Cardiac fibroblast (primary cell): ENCODE measurements around the gene SCD5.

ENCODE experiments used
- DNase-seq, 2 donors: peaks; one replicate each; pipeline versions ENCODE4 v3.0.0 to v3.0.0-alpha.2; 2010; ENCODE audit warnings: low read depth in 2 of 2
- H3K4me3 ChIP-seq, 2 donors: replicated peaks in 1 of 2; 1 replicate in 1 of 2; 2 replicates in 1 of 2; pipeline ENCODE4 v1.5.1; 2011; ENCODE audit warnings: low read depth in 2 of 2, low read length in 2 of 2, mild to moderate bottlenecking in 2 of 2, moderate library complexity in 1 of 2
- CTCF ChIP-seq: IDR thresholded peaks from one replicate; pipeline ENCODE4 v1.5.1; 2011; ENCODE audit warnings: low read depth, mild to moderate bottlenecking, low read length, inconsistent platforms

The SCD5 gene

GRCh38 chr4:82618103-82618720 is 180.4 kb downstream of the SCD5 start:
- no peak for TF ChIP-seq CTCF
- peak in 1 of 2 donors; percentile 34 for DNase-seq
- no peak overlapping the region for H3K4me3 ChIP-seq

DNA sequence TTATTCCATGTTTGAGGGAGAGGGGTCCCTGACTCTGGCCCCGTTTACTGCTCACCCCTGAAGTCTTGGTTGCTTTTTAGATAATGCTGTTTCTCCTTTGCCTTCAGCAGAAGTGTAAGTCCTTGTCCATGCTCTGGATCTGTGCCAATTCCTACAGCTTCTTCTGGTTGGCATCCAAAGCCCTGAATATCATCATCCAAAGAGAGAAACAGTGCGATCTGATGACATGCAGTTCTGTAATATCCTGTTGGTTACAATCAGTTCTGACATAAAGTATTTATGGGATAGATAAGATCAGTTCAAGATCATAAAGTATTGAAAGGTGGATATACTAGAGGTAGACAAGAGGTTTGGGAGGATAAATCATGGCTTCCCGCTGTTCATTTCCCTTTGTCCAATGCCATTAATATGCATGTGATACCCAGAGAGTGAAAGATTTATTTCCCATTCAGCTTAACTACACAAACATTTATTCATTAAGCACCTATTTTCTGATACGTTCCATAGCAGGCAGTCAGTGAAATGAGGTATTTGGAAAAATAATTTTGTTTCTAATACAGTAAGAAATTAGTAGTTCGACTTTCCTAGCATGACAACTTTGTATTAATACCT is 183.7 kb downstream of the SCD5 start:
- DNase-seq = peak in 1 of 2 donors; percentile 8
- H3K4me3 ChIP-seq = no peak overlapping the region
- TF ChIP-seq CTCF = no peak

DNA sequence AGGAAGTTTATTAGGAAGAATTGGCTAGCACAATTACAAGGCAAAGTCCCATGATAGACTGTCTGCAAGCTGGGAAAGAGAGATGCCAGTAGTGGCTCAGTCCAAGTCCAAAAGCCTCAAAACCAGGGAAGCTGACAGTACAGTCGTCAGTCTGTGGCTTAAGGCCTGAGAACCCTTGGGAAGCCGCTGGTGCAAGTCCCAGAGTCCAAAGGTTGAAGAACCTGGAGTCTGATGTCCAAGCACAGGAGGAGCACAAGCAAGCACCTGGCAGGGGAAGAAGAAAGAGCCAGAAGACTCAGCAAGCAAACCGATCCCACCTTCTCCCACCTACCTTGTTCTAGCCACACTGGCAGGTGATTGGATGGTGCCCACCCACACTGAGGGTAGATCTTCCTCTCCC is 185.5 kb downstream of the SCD5 start:
- TF ChIP-seq CTCF = no peak
- no peak overlapping the region for H3K4me3 ChIP-seq
- no peak for DNase-seq

DNA sequence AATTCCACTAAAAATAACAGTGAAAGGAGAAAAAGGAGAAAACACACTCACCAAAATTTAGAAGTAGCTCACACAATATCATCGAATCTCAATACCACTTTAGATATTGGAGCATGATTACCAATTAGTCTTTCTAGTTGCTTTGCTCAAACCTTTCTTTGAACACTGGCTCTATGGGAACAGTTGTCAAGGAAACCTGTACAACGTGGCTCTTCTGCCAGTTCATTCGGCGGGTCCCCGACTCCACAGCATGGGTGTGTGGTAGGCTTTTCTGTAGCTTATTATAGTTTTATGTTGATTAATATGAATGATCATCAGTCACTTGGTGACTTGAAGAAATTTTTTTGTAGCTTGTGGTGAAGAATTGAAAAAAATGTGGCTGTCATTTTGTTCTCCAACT is 186.6 kb downstream of the SCD5 start:
- DNase-seq = no peak
- TF ChIP-seq CTCF = no peak
- no peak overlapping the region for H3K4me3 ChIP-seq

DNA sequence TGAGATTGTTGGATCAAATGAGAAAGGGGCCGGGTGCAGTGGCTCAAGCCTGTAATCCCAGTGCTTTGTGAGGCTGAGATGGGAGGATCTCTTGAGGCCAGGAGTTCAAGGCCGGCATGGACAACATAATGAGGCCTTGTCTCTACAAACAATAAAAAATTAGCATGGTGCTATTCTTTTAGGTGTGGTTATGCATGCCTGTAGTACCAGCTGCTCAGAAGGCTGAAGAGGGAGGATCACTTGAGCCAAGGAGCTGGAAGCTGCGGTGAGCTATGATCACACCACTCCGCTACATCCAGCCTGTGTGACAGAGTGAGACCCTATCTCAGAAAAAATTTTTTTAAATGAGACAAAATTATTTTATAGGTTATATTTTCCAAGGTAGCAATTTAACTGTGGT is 187.1 kb downstream of the SCD5 start:
- no peak for DNase-seq
- no peak overlapping the region for H3K4me3 ChIP-seq
- TF ChIP-seq CTCF = no peak

GRCh38 chr4:82610041-82610440 is 188.6 kb downstream of the SCD5 start:
- no peak for DNase-seq
- H3K4me3 ChIP-seq = no peak overlapping the region

More at GRCh38 chr4:82610041-82610440, 188.6 kb downstream of the SCD5 start:
- TF ChIP-seq CTCF = no peak
